ENCODE measurements around the gene TACO1.

- no peak for TF ChIP-seq CTCF (IDR thresholded peaks at IDR 0.05)
- no peak for TF ChIP-seq POLR2AphosphoS5 (IDR thresholded peaks at IDR 0.05)
These were observed 5.6 kb upstream of the TACO1 start for GRCh38 chr17:63595132-63595531.

All from suprapubic skin (tissue), 3 donors.